Endothelial cell (in vitro differentiated cells): ENCODE data around the gene HRAS. TPM values are rescaled to one million over a fixed set of nuclear protein-coding genes. Genes with fewer than 3 reads are reported as not detected.

Experiments
- DNase-seq: peaks from one replicate; pipeline ENCODE4 v3.0.0; 2021; ENCODE audit warnings: low spot score
- H3K27ac Mint-ChIP-seq: one replicate; pipeline ENCODE4 v1.8.0; 2021; ENCODE audit warnings: mixed read lengths, inconsistent platforms; ENCODE audit not compliant: unreplicated experiment
- H3K27me3 Mint-ChIP-seq: one replicate; pipeline ENCODE4 v1.8.0; 2021; ENCODE audit warnings: mild to moderate bottlenecking, moderate library complexity, mixed read lengths, inconsistent platforms; ENCODE audit not compliant: unreplicated experiment
- H3K36me3 Mint-ChIP-seq: one replicate; pipeline ENCODE4 v1.8.0; 2021; ENCODE audit warnings: mild to moderate bottlenecking, low read depth, mixed read lengths, inconsistent platforms; ENCODE audit not compliant: unreplicated experiment
- H3K4me1 Mint-ChIP-seq: one replicate; pipeline ENCODE4 v1.8.0; 2021; ENCODE audit warnings: mild to moderate bottlenecking, mixed read lengths, inconsistent platforms; ENCODE audit not compliant: unreplicated experiment
- H3K4me3 Mint-ChIP-seq: one replicate; pipeline ENCODE4 v1.8.0; 2021; ENCODE audit warnings: mild to moderate bottlenecking, mixed read lengths, inconsistent platforms; ENCODE audit not compliant: unreplicated experiment
- H3K9me3 Mint-ChIP-seq: one replicate; pipeline ENCODE4 v1.8.0; 2021; ENCODE audit warnings: mixed read lengths, inconsistent platforms; ENCODE audit not compliant: unreplicated experiment
- CTCF ChIP-seq: fragments of 200-600 bp; sonication (generic); IDR thresholded peaks from one replicate; pipeline ENCODE4 v1.5.0; 2021; ENCODE audit warnings: antibody characterized with exemption; ENCODE audit not compliant: unreplicated experiment
- total RNA-seq: library from RNA; stranded (reverse); fragmentation: NEBNext Ultra II Directional; extraction: Animal tissue kit (Norgen Biotek cat#: 25700); gene quantifications from one replicate; pipeline ENCODE4 v1.2.1, GENCODE V29; 2021; ENCODE audit not compliant: unreplicated experiment

HRAS gene
- total RNA-seq, 1 donor from 2014 or later: 92.4 TPM

DNA sequence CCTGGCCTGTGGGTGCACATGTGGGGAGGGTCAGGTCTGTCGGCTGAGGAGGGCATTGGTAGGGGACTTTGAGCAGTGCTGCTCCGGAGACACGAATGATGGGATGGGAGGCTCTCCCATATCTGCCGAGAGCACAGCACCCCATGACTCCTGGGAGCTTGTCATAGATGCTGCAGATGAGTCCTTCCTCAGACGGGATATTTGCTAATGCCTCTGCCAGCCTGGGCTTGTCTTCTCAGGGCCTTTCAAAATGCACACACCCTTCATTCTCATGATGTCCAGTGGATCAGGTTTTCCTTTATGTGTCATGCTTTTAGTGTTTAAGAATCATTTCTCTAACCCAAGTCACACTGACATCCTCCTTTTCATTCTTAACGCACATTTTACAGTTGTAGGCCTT lies 20.2 kb downstream of the HRAS start:
- H3K9me3 Mint-ChIP-seq: no peaks in the 10 kb centered on the region
- peaks cover 24% of the 10 kb centered on the region for H3K36me3 Mint-ChIP-seq
- H3K27ac Mint-ChIP-seq: no peak overlapping the region
- no peak overlapping the region for H3K4me3 Mint-ChIP-seq
- DNase-seq: no peak
- no peak for TF ChIP-seq CTCF
- H3K27me3 Mint-ChIP-seq: peaks cover 13% of the 10 kb centered on the region
- no peaks in the 10 kb centered on the region for H3K4me1 Mint-ChIP-seq

- Mint-ChIP-seq H3K4me1 (no peaks in the 10 kb centered on the region), H3K4me3 (no peak overlapping the region), H3K9me3 (no peaks in the 10 kb centered on the region), H3K27ac (no peak overlapping the region), H3K36me3 (peaks cover 29% of the 10 kb centered on the region), H3K27me3 (peaks cover 14% of the 10 kb centered on the region)
- TF ChIP-seq CTCF: no peak
- DNase-seq: no peak
These were observed 20.8 kb downstream of the HRAS start for GRCh38 chr11:514606-515005.

DNA sequence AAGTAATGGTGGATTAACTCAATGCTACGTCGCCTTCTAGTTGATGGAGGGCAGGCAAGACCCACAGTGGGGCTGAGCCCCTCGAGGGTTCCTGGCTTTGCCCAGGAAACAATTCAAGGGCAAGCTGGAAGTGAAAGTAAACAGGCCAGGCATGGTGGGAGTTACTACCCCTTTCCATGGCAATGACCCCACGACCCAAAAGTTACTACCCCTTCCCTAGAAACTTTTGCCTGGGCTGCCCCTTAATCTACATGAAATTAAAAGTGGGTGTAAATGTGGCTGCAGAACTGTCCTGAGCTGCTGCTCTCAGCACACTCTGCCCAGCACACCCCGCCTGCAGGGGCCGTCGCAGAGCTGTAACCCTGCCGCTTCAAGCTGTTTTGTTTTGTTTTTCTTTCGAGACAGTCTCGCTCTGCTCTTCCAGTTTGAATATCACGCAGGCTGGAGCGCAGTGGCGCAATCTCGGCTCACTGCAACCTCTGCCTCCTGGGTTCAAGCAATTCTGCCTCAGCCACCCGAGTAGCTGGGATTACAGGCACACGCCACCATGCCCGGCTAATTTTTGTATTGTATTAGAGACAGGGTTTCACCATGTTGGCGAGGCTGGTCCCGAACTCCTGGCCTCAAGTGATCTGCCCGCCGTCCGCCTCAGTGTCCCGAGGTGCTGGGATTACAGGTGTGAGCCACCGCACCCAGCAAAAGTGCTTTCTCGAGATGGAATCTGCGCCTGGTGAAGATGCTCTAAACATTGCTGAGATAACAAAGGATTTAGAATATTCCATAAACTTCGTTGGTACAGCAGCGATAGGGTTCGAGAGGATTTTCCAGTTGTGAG lies 22.4 kb downstream of the HRAS start:
- TF ChIP-seq CTCF: no peak
- H3K4me3 Mint-ChIP-seq: no peak overlapping the region
- no peaks in the 10 kb centered on the region for H3K9me3 Mint-ChIP-seq
- H3K4me1 Mint-ChIP-seq: no peaks in the 10 kb centered on the region
- H3K36me3 Mint-ChIP-seq: peaks cover 30% of the 10 kb centered on the region
- no peak for DNase-seq
- H3K27me3 Mint-ChIP-seq: peaks cover 11% of the 10 kb centered on the region
- no peak overlapping the region for H3K27ac Mint-ChIP-seq

- no peak for TF ChIP-seq CTCF
- Mint-ChIP-seq H3K4me3 (no peak overlapping the region), H3K36me3 (peaks cover 10% of the 10 kb centered on the region), H3K27ac (no peak overlapping the region), H3K9me3 (no peaks in the 10 kb centered on the region), H3K27me3 (peaks cover 10% of the 10 kb centered on the region), H3K4me1 (peaks cover 14% of the 10 kb centered on the region)
- no peak for DNase-seq
These were observed 26.4 kb downstream of the HRAS start for GRCh38 chr11:508956-509355.

- Mint-ChIP-seq H3K36me3 (peaks cover 10% of the 10 kb centered on the region), H3K4me1 (peaks cover 14% of the 10 kb centered on the region), H3K27ac (peak overlapping the region; percentile 30), H3K9me3 (no peaks in the 10 kb centered on the region), H3K27me3 (peaks cover 7% of the 10 kb centered on the region), H3K4me3 (peak overlapping the region; percentile 83)
- TF ChIP-seq CTCF: no peak
- DNase-seq: no peak
These were observed 27.5 kb downstream of the HRAS start for GRCh38 chr11:507727-508515.
